ENCODE data around the gene TMEM117. TPM values are rescaled to one million over a fixed set of nuclear protein-coding genes. Genes with fewer than 3 reads are reported as not detected.

TMEM117 gene
- total RNA-seq, 2 experiments from 2014 or later: 0.95 to 7.1 TPM

- Histone ChIP-seq H3K27ac (ENCODE audit: low read depth, low read length, poor library complexity, severe bottlenecking) (no peak overlapping the region), H3K36me3 (ENCODE audit: insufficient read depth, low read length) (no peaks in the 10 kb centered on the region), H3K4me2 (ENCODE audit: low read length) (no peak overlapping the region), H3K4me1 (ENCODE audit: insufficient read depth, low read length, poor library complexity, severe bottlenecking) (no peaks in the 10 kb centered on the region), H3K9me3 (ENCODE audit: low read length) (no peaks in the 10 kb centered on the region), H3K4me3 (ENCODE audit: low read depth, low read length, poor library complexity, severe bottlenecking) (no peak overlapping the region), H3K9me2 (ENCODE audit: insufficient read depth, low read length) (no peaks in the 10 kb centered on the region), H2AFZ (ENCODE audit: low read length) (no peak overlapping the region), H4K20me1 (ENCODE audit: insufficient read depth, low read length) (no peaks in the 10 kb centered on the region), H3K79me2 (ENCODE audit: insufficient read depth, low read depth, low read length) (no peaks in the 10 kb centered on the region)
- ChIA-PET POLR2A (interaction anchor here (0.6 to 0.7 kb wide), 2 partner anchors 118 to 1447 kb away, joined by 3 read pairs; no protein-coding TSS in a partner anchor), CTCF (ENCODE audit: unreplicated experiment) (no interaction called here)
- intact Hi-C loops (cut with micrococcal nuclease; ENCODE audit: unreplicated experiment): no loop called here
- no TSS peak for BruUV-seq (replicated peaks)
- no peak for TF ChIP-seq EZH2phosphoT487 (IDR thresholded peaks at IDR 0.05; ENCODE audit: borderline replicate concordance, low read depth, low read length)
- TF ChIP-seq CTCF (conservative IDR thresholded peaks at IDR 0.05; ENCODE audit: low read length): no peak
- no peak for DNase-seq (ENCODE audit: low spot score)
Measured at GRCh38 chr12:44370982-44371381, 535.1 kb downstream of the TMEM117 start.

- BruUV-seq (replicated peaks): no TSS peak
- H3K36me3 ChIP-seq (ENCODE audit: insufficient read depth, low read length): no peaks in the 10 kb centered on the region
- no peaks in the 10 kb centered on the region for H4K20me1 ChIP-seq (ENCODE audit: insufficient read depth, low read length)
- H3K4me3 ChIP-seq (ENCODE audit: low read depth, low read length, poor library complexity, severe bottlenecking): no peak overlapping the region
- ChIA-PET POLR2A (interaction anchor here (0.5 kb wide), 1 partner anchor 317 kb away, joined by 3 read pairs; no protein-coding TSS in a partner anchor), CTCF (ENCODE audit: unreplicated experiment) (no interaction called here)
- no peaks in the 10 kb centered on the region for H3K9me2 ChIP-seq (ENCODE audit: insufficient read depth, low read length)
- H2AFZ ChIP-seq (ENCODE audit: low read length): no peak overlapping the region
- TF ChIP-seq EZH2phosphoT487 (IDR thresholded peaks at IDR 0.05; ENCODE audit: borderline replicate concordance, low read depth, low read length) (no peak), CTCF (conservative IDR thresholded peaks at IDR 0.05; ENCODE audit: low read length) (no peak)
- H3K9me3 ChIP-seq (ENCODE audit: low read length): no peaks in the 10 kb centered on the region
- H3K79me2 ChIP-seq (ENCODE audit: insufficient read depth, low read depth, low read length): no peaks in the 10 kb centered on the region
- no peak overlapping the region for H3K4me2 ChIP-seq (ENCODE audit: low read length)
- H3K27ac ChIP-seq (ENCODE audit: low read depth, low read length, poor library complexity, severe bottlenecking): no peak overlapping the region
- DNase-seq (ENCODE audit: low spot score): no peak
- no peaks in the 10 kb centered on the region for H3K4me1 ChIP-seq (ENCODE audit: insufficient read depth, low read length, poor library complexity, severe bottlenecking)
- intact Hi-C loops (cut with micrococcal nuclease; ENCODE audit: unreplicated experiment): no loop called here
Measured at GRCh38 chr12:44372259-44372658, 536.4 kb downstream of the TMEM117 start.

- ChIA-PET POLR2A (no interaction called here), CTCF (ENCODE audit: unreplicated experiment) (no interaction called here)
- H3K79me2 ChIP-seq (ENCODE audit: insufficient read depth, low read depth, low read length): no peaks in the 10 kb centered on the region
- H3K4me2 ChIP-seq (ENCODE audit: low read length): no peak overlapping the region
- TF ChIP-seq EZH2phosphoT487 (IDR thresholded peaks at IDR 0.05; ENCODE audit: borderline replicate concordance, low read depth, low read length) (no peak), CTCF (conservative IDR thresholded peaks at IDR 0.05; ENCODE audit: low read length) (no peak)
- no peaks in the 10 kb centered on the region for H3K4me1 ChIP-seq (ENCODE audit: insufficient read depth, low read length, poor library complexity, severe bottlenecking)
- no peaks in the 10 kb centered on the region for H4K20me1 ChIP-seq (ENCODE audit: insufficient read depth, low read length)
- no peak overlapping the region for H2AFZ ChIP-seq (ENCODE audit: low read length)
- no peak overlapping the region for H3K4me3 ChIP-seq (ENCODE audit: low read depth, low read length, poor library complexity, severe bottlenecking)
- no peak overlapping the region for H3K27ac ChIP-seq (ENCODE audit: low read depth, low read length, poor library complexity, severe bottlenecking)
- intact Hi-C loops (cut with micrococcal nuclease; ENCODE audit: unreplicated experiment): no loop called here
- no peaks in the 10 kb centered on the region for H3K9me2 ChIP-seq (ENCODE audit: insufficient read depth, low read length)
- no TSS peak for BruUV-seq (replicated peaks)
- no peak for DNase-seq (ENCODE audit: low spot score)
- no peaks in the 10 kb centered on the region for H3K36me3 ChIP-seq (ENCODE audit: insufficient read depth, low read length)
- no peaks in the 10 kb centered on the region for H3K9me3 ChIP-seq (ENCODE audit: low read length)
Measured at GRCh38 chr12:44375694-44376093, 539.8 kb downstream of the TMEM117 start.

Data from OCI-LY7 (cell line).